Ascending aorta (tissue), 2 donors: ENCODE results near the gene LGALSL. TPM values are rescaled to one million over a fixed set of nuclear protein-coding genes. Genes with fewer than 3 reads are reported as not detected.

Experiments
- DNase-seq, 2 donors: peaks; one replicate each; pipeline ENCODE4 v3.0.0-alpha.2; 2019; ENCODE audit warnings: low spot score in 2 of 2
- H3K27ac ChIP-seq, 2 donors: fragments of 200-600 bp; sonication (generic); one replicate each; pipeline ENCODE4 v1.5.1; 2016 to 2017; ENCODE audit warnings: mild to moderate bottlenecking in 1 of 2
- H3K27me3 ChIP-seq: fragments of 200-600 bp; sonication (generic); one replicate; pipeline ENCODE4 v1.5.1; 2017
- H3K36me3 ChIP-seq, 2 donors: fragments of 200-600 bp; sonication (generic); one replicate each; pipeline ENCODE4 v1.5.1; 2016
- H3K4me1 ChIP-seq, 2 donors: fragments of 200-600 bp; sonication (generic); one replicate each; pipeline ENCODE4 v1.5.1; 2016 to 2017; ENCODE audit warnings: mild to moderate bottlenecking in 1 of 2
- H3K4me3 ChIP-seq, 2 donors: fragments of 200-600 bp; sonication (generic); one replicate each; pipeline ENCODE4 v1.5.1; 2016 to 2017; ENCODE audit warnings: mild to moderate bottlenecking in 1 of 2
- H3K9me3 ChIP-seq, 2 donors: fragments of 200-600 bp; sonication (generic); one replicate each; pipeline ENCODE4 v1.5.1; 2016
- CTCF ChIP-seq, 3 experiments: fragments of 200-600 bp in 2 of 3; fragments of 450-650 bp in 1 of 3; sonication (generic) in 2 of 3; IDR thresholded peaks; one replicate each; pipeline ENCODE4 v1.5.1; 2016 to 2019; ENCODE audit warnings: antibody characterized with exemption in 3 of 3, mild to moderate bottlenecking in 1 of 3, moderate library complexity in 1 of 3
- intact Hi-C: fragments of 100-400 bp; cut with DNase I; formaldehyde crosslinking; loops from one replicate; pipeline ENCODE4 v1.15.1; 2023
- total RNA-seq: library from RNA; depleted of rRNA; stranded (reverse); fragments of >200 nt; gene quantifications from one replicate; pipeline ENCODE4 v1.1.0, GENCODE V29; 2016

LGALSL gene
- total RNA-seq, 1 donor from 2014 or later: 35.4 TPM

GRCh38 chr2:64454386-64455332, 697 bp downstream of the LGALSL start:
- intact Hi-C loops: loop anchor here (1.0 to 10.0 kb wide), 9 partner anchors 34 to 978 kb away; partner anchors contain the start of genes AFTPH, MDH1, PELI1 and SPRED2
- Histone ChIP-seq H3K4me3 (peak overlapping the region; percentile 76 to 93), H3K27me3 (no peaks in the 10 kb centered on the region), H3K9me3 (no peaks in the 10 kb centered on the region), H3K36me3 (peaks cover 21 to 22% of the 10 kb centered on the region in 2 donors), H3K4me1 (peaks cover 5% of the 10 kb centered on the region in 2 donors), H3K27ac (peak overlapping the region; percentile 98 to 99)
- no peak for TF ChIP-seq CTCF (IDR thresholded peaks at IDR 0.05)
- peak in 1 of 2 donors; percentile 78 for DNase-seq

GRCh38 chr2:64455545-64455944, 1.6 kb downstream of the LGALSL start:
- H3K9me3 ChIP-seq: no peaks in the 10 kb centered on the region
- peak overlapping the region; percentile 76 to 93 for H3K4me3 ChIP-seq
- no peak for TF ChIP-seq CTCF (IDR thresholded peaks at IDR 0.05)
- no peaks in the 10 kb centered on the region for H3K27me3 ChIP-seq
- DNase-seq: no peak
- H3K4me1 ChIP-seq: peaks cover 5% of the 10 kb centered on the region in 2 donors
- H3K27ac ChIP-seq: peak overlapping the region; percentile 98 to 99
- intact Hi-C loops: loop anchor here (2.0 to 10.0 kb wide), 5 partner anchors 125 to 871 kb away; partner anchors contain the start of genes MDH1, PELI1 and WDPCP
- H3K36me3 ChIP-seq: peaks cover 21 to 22% of the 10 kb centered on the region in 2 donors

- intact Hi-C loops: loop anchor here (10.0 kb wide), 4 partner anchors 299 to 871 kb away; partner anchors contain the start of genes MDH1, PELI1 and WDPCP
These were observed 2.3 kb downstream of the LGALSL start for GRCh38 chr2:64456293-64456692.

GRCh38 chr2:64457524-64457923, 3.6 kb downstream of the LGALSL start:
- intact Hi-C loops: loop anchor here (10.0 kb wide), 4 partner anchors 297 to 873 kb away; partner anchors contain the start of genes MDH1, PELI1 and WDPCP
- no peak for TF ChIP-seq CTCF (IDR thresholded peaks at IDR 0.05)
- DNase-seq: no peak
- Histone ChIP-seq H3K27ac (no peak overlapping the region), H3K27me3 (no peaks in the 10 kb centered on the region), H3K4me3 (no peak overlapping the region), H3K9me3 (no peaks in the 10 kb centered on the region), H3K4me1 (peaks cover 4 to 5% of the 10 kb centered on the region in 2 donors), H3K36me3 (peaks cover 21 to 22% of the 10 kb centered on the region in 2 donors)

More at GRCh38 chr2:64456293-64456692, 2.3 kb downstream of the LGALSL start:
- no peak for TF ChIP-seq CTCF (IDR thresholded peaks at IDR 0.05)
- H3K9me3 ChIP-seq: no peaks in the 10 kb centered on the region
- H3K4me1 ChIP-seq: peaks cover 5% of the 10 kb centered on the region in 2 donors
- H3K36me3 ChIP-seq: peaks cover 21 to 22% of the 10 kb centered on the region in 2 donors
- H3K27me3 ChIP-seq: no peaks in the 10 kb centered on the region
- peak overlapping the region; percentile 42 to 99 for H3K27ac ChIP-seq
- DNase-seq: no peak
- H3K4me3 ChIP-seq: no peak overlapping the region

GRCh38 chr2:64459575-64459974, 5.6 kb downstream of the LGALSL start:
- no peaks in the 10 kb centered on the region for H3K27me3 ChIP-seq
- H3K9me3 ChIP-seq: no peaks in the 10 kb centered on the region
- peaks cover 21 to 22% of the 10 kb centered on the region in 2 donors for H3K36me3 ChIP-seq
- no peak for TF ChIP-seq CTCF (IDR thresholded peaks at IDR 0.05)
- no peak overlapping the region for H3K4me3 ChIP-seq
- DNase-seq: no peak
- intact Hi-C loops: loop anchor here (10.0 kb wide), 4 partner anchors 295 to 875 kb away; partner anchors contain the start of genes MDH1, PELI1 and WDPCP
- H3K27ac ChIP-seq: no peak overlapping the region
- peaks cover 0 to 3% of the 10 kb centered on the region in 2 donors for H3K4me1 ChIP-seq
